ENCODE measurements around the gene RAB3A. TPM values are rescaled to one million over a fixed set of nuclear protein-coding genes. Genes with fewer than 3 reads are reported as not detected.

The RAB3A gene
- total and polyA plus RNA-seq, 2 donors (not counting 3 experiments of a cell fraction or from before 2014, with no cell fraction given), result 0.88 to 0.90 TPM

DNA sequence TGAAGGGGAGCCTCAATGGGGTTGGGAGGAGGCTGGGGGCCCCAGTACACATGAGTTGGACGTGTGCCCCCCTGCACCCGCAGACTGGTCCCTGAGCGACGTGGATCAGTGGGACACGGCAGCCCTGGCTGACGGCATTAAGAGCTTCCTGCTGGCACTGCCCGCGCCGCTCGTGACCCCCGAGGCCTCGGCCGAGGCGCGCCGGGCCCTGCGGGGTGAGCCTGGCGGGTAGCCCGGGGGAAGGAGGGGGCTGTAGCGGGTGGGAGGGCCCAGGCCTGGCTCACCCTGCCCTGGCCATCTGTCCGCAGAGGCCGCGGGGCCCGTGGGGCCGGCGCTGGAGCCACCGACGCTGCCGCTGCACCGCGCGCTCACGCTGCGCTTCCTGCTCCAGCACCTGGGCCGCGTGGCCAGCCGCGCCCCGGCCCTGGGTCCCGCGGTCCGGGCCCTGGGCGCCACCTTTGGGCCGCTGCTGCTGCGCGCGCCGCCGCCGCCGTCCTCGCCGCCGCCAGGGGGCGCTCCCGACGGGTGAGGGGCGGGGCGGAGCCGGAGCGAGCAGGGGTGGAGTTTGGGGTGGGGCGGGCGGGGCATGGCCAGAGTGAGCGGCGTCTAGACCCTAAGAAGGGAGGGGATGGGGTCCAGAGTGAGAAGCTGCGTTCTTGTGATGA lies 42.7 kb downstream of the RAB3A start:
- peak overlapping the region; percentile 51 for H3K4me2 ChIP-seq (ENCODE audit: insufficient read depth, low read length)
- no peaks in the 10 kb centered on the region for H3K9me1 ChIP-seq (replicated peaks; ENCODE audit: control insufficient read depth, extremely low read depth, insufficient read depth, low read length)
- peak overlapping the region; percentile 49 for H2AFZ ChIP-seq (ENCODE audit: low read depth, low read length)
- H3K4me3 ChIP-seq (replicated peaks in 1 of 3; ENCODE audit: insufficient read depth in 1 of 3, low read depth in 1 of 3, low read length in 3 of 3), result peak overlapping the region in 1 of 3 experiments; percentile 21
- CTCF ChIA-PET, result interaction anchor here (0.8 to 2.5 kb wide), 8 partner anchors 10 to 228 kb away, joined by 3 to 25 read pairs (median 4); no protein-coding TSS in a partner anchor
- POLR2A ChIA-PET, result no interaction called here
- H3K27ac ChIP-seq (ENCODE audit: insufficient read depth, low read depth, low read length), result no peak overlapping the region
- dilution Hi-C loops (cut with MboI; ENCODE audit: extremely low pct_ligation_motif_present, low sequenced_read_pairs) (no loop called here), intact Hi-C loops (cut with micrococcal nuclease) (no loop called here)
- H3K36me3 ChIP-seq (ENCODE audit: control insufficient read depth in 2 of 2, extremely low read depth in 1 of 2, insufficient read depth in 2 of 2, low read length in 2 of 2), result peaks cover 0 to 28% of the 10 kb centered on the region in 2 experiments
- FAIRE-seq (peak; percentile 42), DNase-seq (ENCODE audit: low read depth, low spot score) (peak; percentile 45)
- H3K9me3 ChIP-seq (replicated peaks; ENCODE audit: control insufficient read depth, insufficient read depth, low read length), result no peaks in the 10 kb centered on the region
- H4K20me1 ChIP-seq (replicated peaks; ENCODE audit: control insufficient read depth, extremely low read depth, insufficient read depth, low read length), result no peaks in the 10 kb centered on the region
- H3K9ac ChIP-seq (replicated peaks; ENCODE audit: extremely low read depth, insufficient read depth, low read length), result no peak overlapping the region
- BruUV-seq (replicated peaks), result no TSS peak
- H3K79me2 ChIP-seq (ENCODE audit: control insufficient read depth, insufficient read depth, low read length), result no peaks in the 10 kb centered on the region
- H3K4me1 ChIP-seq (ENCODE audit: control insufficient read depth, extremely low read depth, insufficient read depth, low read length), result peaks cover 14% of the 10 kb centered on the region
- no peak for TF ChIP-seq JUN (IDR thresholded peaks at IDR 0.05; ENCODE audit: borderline replicate concordance, insufficient read depth, insufficient read length, low read depth)
- TF ChIP-seq MYC (IDR thresholded peaks at IDR 0.05; ENCODE audit: low read depth, low read length), result no peak
- TF ChIP-seq, protein P1, sequence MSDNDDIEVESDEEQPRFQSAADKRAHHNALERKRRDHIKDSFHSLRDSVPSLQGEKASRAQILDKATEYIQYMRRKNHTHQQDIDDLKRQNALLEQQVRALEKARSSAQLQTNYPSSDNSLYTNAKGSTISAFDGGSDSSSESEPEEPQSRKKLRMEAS (IDR thresholded peaks at IDR 0.05; ENCODE audit: insufficient read depth, insufficient read length), result no peak
- no peak for TF ChIP-seq EZH2 (IDR thresholded peaks at IDR 0.05; ENCODE audit: borderline replicate concordance, low read depth, low read length, severe bottlenecking)
- no peak for TF ChIP-seq POLR2AphosphoS5 (IDR thresholded peaks at IDR 0.05; ENCODE audit: insufficient read depth, low read depth, low read length)
- peak; percentile 35 to 36 for TF ChIP-seq CTCF (IDR thresholded peaks at IDR 0.05; ENCODE audit: extremely low read depth in 1 of 2, insufficient read depth in 1 of 2, low read depth in 1 of 2, low read length in 2 of 2)
- no peak for TF ChIP-seq FOS (IDR thresholded peaks at IDR 0.05; ENCODE audit: borderline replicate concordance, insufficient read depth, low read length)
- TF ChIP-seq POLR2A (IDR thresholded peaks at IDR 0.05; ENCODE audit: low read depth, low read length), result peak; percentile 21
- no peak for TF ChIP-seq GATA2 (IDR thresholded peaks at IDR 0.05; ENCODE audit: insufficient read depth, insufficient read length, low read depth, low read length)
- H3K27me3 ChIP-seq (ENCODE audit: control insufficient read depth in 2 of 2, insufficient read depth in 2 of 2, low read length in 2 of 2), result no peaks in the 10 kb centered on the region
